ENCODE measurements around the gene IL10RB.

DNA sequence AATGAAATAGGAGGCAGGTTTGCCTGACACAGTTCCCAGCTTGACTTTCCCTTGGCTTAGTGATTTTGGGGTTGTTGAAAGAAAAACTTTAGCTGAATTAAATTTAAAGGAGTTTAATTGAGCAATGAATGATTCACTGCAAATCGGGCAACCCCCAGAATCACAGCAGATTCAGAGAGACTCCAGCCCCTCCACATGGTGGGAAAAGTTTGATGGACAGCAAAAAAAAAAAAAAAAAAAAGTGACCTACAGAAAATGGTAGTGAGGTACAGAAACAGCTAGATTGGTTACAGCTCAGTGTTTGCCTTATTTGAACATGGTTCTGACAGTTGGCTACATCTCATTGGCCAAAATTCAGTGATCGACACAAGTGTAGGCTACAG is 49.0 kb upstream of the IL10RB start:
- TF ChIP-seq EP300 (IDR thresholded peaks at IDR 0.05) (no peak), POLR2A (IDR thresholded peaks at IDR 0.05) (no peak)
- TF ChIP-seq, protein P1, sequence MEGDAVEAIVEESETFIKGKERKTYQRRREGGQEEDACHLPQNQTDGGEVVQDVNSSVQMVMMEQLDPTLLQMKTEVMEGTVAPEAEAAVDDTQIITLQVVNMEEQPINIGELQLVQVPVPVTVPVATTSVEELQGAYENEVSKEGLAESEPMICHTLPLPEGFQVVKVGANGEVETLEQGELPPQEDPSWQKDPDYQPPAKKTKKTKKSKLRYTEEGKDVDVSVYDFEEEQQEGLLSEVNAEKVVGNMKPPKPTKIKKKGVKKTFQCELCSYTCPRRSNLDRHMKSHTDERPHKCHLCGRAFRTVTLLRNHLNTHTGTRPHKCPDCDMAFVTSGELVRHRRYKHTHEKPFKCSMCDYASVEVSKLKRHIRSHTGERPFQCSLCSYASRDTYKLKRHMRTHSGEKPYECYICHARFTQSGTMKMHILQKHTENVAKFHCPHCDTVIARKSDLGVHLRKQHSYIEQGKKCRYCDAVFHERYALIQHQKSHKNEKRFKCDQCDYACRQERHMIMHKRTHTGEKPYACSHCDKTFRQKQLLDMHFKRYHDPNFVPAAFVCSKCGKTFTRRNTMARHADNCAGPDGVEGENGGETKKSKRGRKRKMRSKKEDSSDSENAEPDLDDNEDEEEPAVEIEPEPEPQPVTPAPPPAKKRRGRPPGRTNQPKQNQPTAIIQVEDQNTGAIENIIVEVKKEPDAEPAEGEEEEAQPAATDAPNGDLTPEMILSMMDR (IDR thresholded peaks at IDR 0.05): no peak
